Measurements from ENCODE around the gene TRIM44.

- TF ChIP-seq FOS (IDR thresholded peaks at IDR 0.05; ENCODE audit: borderline replicate concordance, insufficient read depth, low read length) (no peak), CTCF (IDR thresholded peaks at IDR 0.05; ENCODE audit: extremely low read depth in 1 of 2, insufficient read depth in 1 of 2, low read depth in 1 of 2, low read length in 2 of 2) (no peak)
Observed at GRCh38 chr11:35722641-35723040, 60.1 kb downstream of the TRIM44 start.
